Upper lobe of right lung (tissue), 1 donor: ENCODE measurements around the gene CDC42. TPM values are rescaled to one million over a fixed set of nuclear protein-coding genes. Genes with fewer than 3 reads are reported as not detected.
"Not testable (repeated sequence)": the region's sequence is repeated elsewhere in the genome, so short reads cannot be mapped to it uniquely, and the experiment has no call there.

ENCODE experiments used
- ATAC-seq: fragments of 200-7000 bp; cut with Tn5 transposase; one replicate; pipeline ENCODE4 v1.9.1; 2020; ENCODE audit warnings: mild to moderate bottlenecking, moderate library complexity
- DNase-seq: peaks from one replicate; pipeline ENCODE4 v3.0.0-alpha.2; 2020
- H3K27ac ChIP-seq: fragments of 200-600 bp; one replicate; pipeline ENCODE4 v1.8.0; 2022
- H3K27me3 ChIP-seq: fragments of 200-600 bp; one replicate; pipeline ENCODE4 v1.8.0; 2022; ENCODE audit warnings: mild to moderate bottlenecking
- H3K36me3 ChIP-seq: fragments of 200-600 bp; one replicate; pipeline ENCODE4 v1.8.0; 2022
- H3K4me1 ChIP-seq: fragments of 200-600 bp; one replicate; pipeline ENCODE4 v1.8.0; 2022
- H3K4me3 ChIP-seq: fragments of 200-600 bp; one replicate; pipeline ENCODE4 v1.8.0; 2022; ENCODE audit warnings: mild to moderate bottlenecking
- H3K9me3 ChIP-seq: fragments of 200-600 bp; one replicate; pipeline ENCODE4 v1.8.0; 2022
- intact Hi-C: fragments of 100-400 bp; cut with DNase I; formaldehyde crosslinking; loops from one replicate; pipeline ENCODE4 v1.11.0; 2022
- total RNA-seq: library from RNA; stranded (reverse); fragmentation: NEBNext Ultra II Directional; extraction: Animal tissue kit (Norgen Biotek cat#: 25700); gene quantifications from one replicate; pipeline ENCODE4 v1.2.1, GENCODE V29; 2021
- TF ChIP-seq, protein P1 (sequence below): fragments of 200-600 bp; IDR thresholded peaks from one replicate; pipeline ENCODE4 v1.8.0; 2022; ENCODE audit warnings: antibody characterized with exemption
- donor health status: DM: no; HTN: yes; CAD: no; lungs with severe emphysema.

The CDC42 gene
- total RNA-seq, 1 donor from 2014 or later, result 234 TPM

DNA sequence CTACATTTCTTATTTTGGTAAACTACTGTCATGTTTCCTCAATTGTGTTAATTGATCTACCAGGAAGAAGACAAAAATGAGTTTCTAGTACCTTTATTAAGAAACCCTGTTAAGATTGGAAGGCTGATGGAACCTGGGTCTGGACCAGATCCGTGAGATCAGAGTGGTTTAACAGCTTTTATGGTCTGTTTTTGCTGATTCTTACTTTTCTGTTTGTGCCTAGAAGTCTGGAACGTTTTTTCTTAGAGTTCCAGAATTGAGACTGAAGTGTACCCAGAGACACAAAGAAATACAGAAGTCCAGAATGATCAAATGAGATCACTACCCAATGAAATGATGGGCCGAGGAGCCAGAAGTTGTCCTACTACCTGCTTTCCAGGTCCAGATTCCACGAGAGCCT lies 22.5 kb upstream of the CDC42 start:
- no peak for ATAC-seq
- TF ChIP-seq, protein P1, sequence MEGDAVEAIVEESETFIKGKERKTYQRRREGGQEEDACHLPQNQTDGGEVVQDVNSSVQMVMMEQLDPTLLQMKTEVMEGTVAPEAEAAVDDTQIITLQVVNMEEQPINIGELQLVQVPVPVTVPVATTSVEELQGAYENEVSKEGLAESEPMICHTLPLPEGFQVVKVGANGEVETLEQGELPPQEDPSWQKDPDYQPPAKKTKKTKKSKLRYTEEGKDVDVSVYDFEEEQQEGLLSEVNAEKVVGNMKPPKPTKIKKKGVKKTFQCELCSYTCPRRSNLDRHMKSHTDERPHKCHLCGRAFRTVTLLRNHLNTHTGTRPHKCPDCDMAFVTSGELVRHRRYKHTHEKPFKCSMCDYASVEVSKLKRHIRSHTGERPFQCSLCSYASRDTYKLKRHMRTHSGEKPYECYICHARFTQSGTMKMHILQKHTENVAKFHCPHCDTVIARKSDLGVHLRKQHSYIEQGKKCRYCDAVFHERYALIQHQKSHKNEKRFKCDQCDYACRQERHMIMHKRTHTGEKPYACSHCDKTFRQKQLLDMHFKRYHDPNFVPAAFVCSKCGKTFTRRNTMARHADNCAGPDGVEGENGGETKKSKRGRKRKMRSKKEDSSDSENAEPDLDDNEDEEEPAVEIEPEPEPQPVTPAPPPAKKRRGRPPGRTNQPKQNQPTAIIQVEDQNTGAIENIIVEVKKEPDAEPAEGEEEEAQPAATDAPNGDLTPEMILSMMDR, result no peak
- intact Hi-C loops, result no loop called here
- peaks cover 11% of the 10 kb centered on the region for H3K4me1 ChIP-seq
- no peaks in the 10 kb centered on the region for H3K9me3 ChIP-seq
- DNase-seq, result no peak
- H3K27ac ChIP-seq, result no peak overlapping the region
- H3K27me3 ChIP-seq, result no peaks in the 10 kb centered on the region
- no peaks in the 10 kb centered on the region for H3K36me3 ChIP-seq
- H3K4me3 ChIP-seq, result no peak overlapping the region

- intact Hi-C loops, result no loop called here
- no peak for ATAC-seq
- no peak for DNase-seq
Observed at GRCh38 chr1:22030473-22030872, 22.0 kb upstream of the CDC42 start.

GRCh38 chr1:22031214-22031962 lies 21.1 kb upstream of the CDC42 start:
- Histone ChIP-seq H3K4me1 (peaks cover 9% of the 10 kb centered on the region), H3K27ac (peak overlapping the region; percentile 58), H3K36me3 (no peaks in the 10 kb centered on the region), H3K27me3 (no peaks in the 10 kb centered on the region), H3K4me3 (no peak overlapping the region), H3K9me3 (no peaks in the 10 kb centered on the region)
- DNase-seq (peak; percentile 78), ATAC-seq (peak; percentile 96)
- TF ChIP-seq, protein P1, result no peak
- intact Hi-C loops, result no loop called here

More at GRCh38 chr1:22030473-22030872, 22.0 kb upstream of the CDC42 start:
- H3K27me3 ChIP-seq, result no peaks in the 10 kb centered on the region
- no peak overlapping the region for H3K4me3 ChIP-seq
- H3K4me1 ChIP-seq, result peaks cover 11% of the 10 kb centered on the region
- TF ChIP-seq, protein P1, result no peak
- H3K9me3 ChIP-seq, result no peaks in the 10 kb centered on the region
- no peaks in the 10 kb centered on the region for H3K36me3 ChIP-seq
- H3K27ac ChIP-seq, result no peak overlapping the region

- H3K27ac ChIP-seq, result not testable (repeated sequence)
Observed at GRCh38 chr1:22034834-22035233, 17.7 kb upstream of the CDC42 start.

DNA sequence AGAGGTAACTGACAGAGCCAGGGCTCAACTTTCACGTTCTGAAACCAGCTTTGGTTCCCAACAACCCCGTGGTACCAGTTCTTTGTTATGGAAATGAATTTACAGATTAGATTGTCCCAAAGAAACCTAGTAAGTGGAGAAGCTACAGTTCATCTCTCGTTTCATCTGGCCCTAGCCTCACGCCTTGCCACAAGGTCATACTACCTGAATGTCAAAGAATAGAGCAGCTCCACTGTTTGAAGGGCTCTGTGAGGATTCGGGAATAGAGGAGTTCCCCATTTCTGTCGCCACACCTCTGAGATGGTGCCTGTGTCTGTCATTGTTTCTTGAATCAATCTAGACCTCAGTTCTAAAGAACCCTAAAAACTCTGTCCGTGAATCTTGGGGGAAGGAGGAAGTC lies 15.0 kb upstream of the CDC42 start:
- ATAC-seq, result no peak
- intact Hi-C loops, result no loop called here
- H3K27me3 ChIP-seq, result no peaks in the 10 kb centered on the region
- DNase-seq, result no peak
- no peaks in the 10 kb centered on the region for H3K36me3 ChIP-seq
- H3K4me3 ChIP-seq, result no peak overlapping the region
- H3K9me3 ChIP-seq, result no peaks in the 10 kb centered on the region
- H3K27ac ChIP-seq, result no peak overlapping the region
- TF ChIP-seq, protein P1, result no peak
- H3K4me1 ChIP-seq, result peaks cover 13% of the 10 kb centered on the region

More at GRCh38 chr1:22034834-22035233, 17.7 kb upstream of the CDC42 start:
- H3K9me3 ChIP-seq, H3K4me3 ChIP-seq, DNase-seq, ATAC-seq, H3K4me1 ChIP-seq, intact Hi-C loops, H3K27me3 ChIP-seq, H3K36me3 ChIP-seq: not testable (repeated sequence)

- no peak overlapping the region for H3K4me3 ChIP-seq
- no peaks in the 10 kb centered on the region for H3K9me3 ChIP-seq
- TF ChIP-seq, protein P1, result no peak
- intact Hi-C loops, result no loop called here
- no peak for ATAC-seq
- no peaks in the 10 kb centered on the region for H3K36me3 ChIP-seq
- no peak overlapping the region for H3K27ac ChIP-seq
- H3K4me1 ChIP-seq, result peaks cover 13% of the 10 kb centered on the region
- DNase-seq, result no peak
- no peaks in the 10 kb centered on the region for H3K27me3 ChIP-seq
Observed at GRCh38 chr1:22038036-22038435, 14.5 kb upstream of the CDC42 start.
